HG02852 (cell line): Measurements from ENCODE around the gene TRIM24.
A peak's percentile ranks its signal among the peaks of the same experiment; 100 is the strongest.
"Not testable (repeated sequence)": the region's sequence is repeated elsewhere in the genome, so short reads cannot be mapped to it uniquely, and the experiment has no call there.

ENCODE experiments used
- ATAC-seq: cut with Tn5 transposase; IDR thresholded peaks from one replicate; pipeline ENCODE4 v1.9.1; 2021; ENCODE audit warnings: mild to moderate bottlenecking, moderate library complexity; ENCODE audit not compliant: unreplicated experiment

The TRIM24 gene

DNA sequence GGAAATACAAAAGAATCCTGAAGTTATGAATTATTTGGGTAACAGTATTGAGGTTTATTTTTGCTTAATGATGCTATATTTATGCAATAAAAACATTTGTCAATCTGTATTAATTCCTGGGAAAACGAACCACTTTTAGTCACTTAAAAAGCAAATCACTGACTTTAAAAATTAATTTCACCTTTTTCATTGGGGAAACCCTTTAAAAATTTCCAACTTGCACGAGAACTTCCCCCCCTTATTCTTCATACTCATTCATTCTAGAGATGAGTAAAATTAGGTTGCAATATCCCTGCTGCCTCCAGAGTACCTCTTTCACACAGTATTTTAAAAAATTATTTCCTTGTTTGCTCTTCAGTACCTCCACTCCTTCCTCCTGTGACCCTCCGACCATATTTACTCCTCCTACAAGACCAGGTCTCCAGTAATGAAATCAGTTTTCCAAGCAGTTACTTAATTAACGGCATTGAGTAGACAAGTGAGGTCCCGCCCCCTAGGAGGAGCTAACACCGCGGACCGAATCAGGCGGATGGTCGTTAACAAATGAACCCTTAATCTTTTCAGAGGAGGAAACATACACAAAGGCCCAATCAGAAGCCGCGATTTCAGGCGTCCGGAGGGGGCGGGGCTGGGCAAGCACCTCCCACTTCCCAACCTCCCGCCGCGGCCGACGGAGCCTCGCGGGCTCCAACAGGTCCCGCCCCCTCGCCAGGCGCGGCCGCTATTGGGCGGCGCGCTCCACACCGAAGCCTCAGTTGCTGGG, 465 bp upstream of the TRIM24 start:
- peak; percentile 76 for ATAC-seq

GRCh38 chr7:138460649-138461607, 869 bp downstream of the TRIM24 start:
- ATAC-seq = peak; percentile 39

DNA sequence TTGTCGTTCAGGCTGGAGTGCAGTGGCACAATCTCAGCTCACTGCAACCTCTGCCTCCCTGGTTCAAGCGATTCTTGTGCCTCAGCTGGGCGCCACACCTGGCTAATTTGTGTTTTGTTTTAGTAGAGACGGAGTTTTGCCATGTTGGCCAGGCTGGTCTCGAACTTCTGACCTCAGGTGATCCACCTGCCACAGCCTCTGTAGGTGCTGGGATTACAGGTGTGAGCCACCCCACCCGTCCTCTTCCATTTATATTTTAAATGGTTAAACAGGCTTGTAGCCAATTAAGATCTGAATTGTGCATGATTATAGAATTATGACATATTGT, 3.2 kb downstream of the TRIM24 start:
- not testable (repeated sequence) for ATAC-seq

- no peak for ATAC-seq
Observed at GRCh38 chr7:138465046-138465445, 5.0 kb downstream of the TRIM24 start.

GRCh38 chr7:138466069-138466756, 6.2 kb downstream of the TRIM24 start:
- ATAC-seq = peak; percentile 67

DNA sequence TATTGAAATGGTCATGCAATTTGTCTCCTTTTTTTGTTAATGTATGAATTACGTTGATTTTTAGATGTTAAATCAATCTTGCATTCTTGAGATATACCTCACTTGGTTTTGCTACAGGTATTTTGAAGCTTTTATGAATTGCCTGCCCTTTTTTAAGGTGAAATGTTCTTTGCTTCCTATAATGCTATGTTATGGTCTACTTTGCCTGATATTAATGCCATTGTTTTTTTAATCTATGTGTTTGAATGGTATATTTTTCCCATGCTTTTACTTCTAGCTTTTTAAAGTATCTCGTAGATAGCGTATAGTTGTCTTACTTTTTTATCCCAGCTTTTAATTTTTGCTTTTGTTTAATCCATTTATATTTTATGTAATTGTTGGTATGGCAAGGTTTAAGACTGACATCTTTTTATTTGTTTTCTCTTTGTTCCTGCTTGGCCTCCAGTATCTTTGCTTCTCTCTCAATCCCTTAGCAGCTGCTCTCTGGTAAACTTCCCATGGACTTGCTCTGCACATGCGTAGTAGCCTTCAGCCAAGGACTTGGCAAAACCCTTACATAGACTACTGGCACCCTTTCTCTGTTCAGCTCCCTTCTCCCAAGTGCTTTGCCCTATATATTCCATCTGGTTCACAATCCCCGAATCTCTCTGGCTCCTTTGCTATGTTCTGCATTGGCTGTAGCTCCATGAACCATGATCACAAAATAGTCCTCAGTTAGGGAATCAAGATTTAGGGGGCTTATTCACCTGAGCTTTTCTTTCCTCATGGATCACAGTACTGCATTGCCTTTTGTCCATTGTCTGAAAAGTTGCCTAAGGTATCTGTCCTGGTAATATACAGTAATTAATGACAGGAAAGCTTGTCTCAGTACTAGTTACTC, 8.4 kb downstream of the TRIM24 start:
- ATAC-seq = no peak

DNA sequence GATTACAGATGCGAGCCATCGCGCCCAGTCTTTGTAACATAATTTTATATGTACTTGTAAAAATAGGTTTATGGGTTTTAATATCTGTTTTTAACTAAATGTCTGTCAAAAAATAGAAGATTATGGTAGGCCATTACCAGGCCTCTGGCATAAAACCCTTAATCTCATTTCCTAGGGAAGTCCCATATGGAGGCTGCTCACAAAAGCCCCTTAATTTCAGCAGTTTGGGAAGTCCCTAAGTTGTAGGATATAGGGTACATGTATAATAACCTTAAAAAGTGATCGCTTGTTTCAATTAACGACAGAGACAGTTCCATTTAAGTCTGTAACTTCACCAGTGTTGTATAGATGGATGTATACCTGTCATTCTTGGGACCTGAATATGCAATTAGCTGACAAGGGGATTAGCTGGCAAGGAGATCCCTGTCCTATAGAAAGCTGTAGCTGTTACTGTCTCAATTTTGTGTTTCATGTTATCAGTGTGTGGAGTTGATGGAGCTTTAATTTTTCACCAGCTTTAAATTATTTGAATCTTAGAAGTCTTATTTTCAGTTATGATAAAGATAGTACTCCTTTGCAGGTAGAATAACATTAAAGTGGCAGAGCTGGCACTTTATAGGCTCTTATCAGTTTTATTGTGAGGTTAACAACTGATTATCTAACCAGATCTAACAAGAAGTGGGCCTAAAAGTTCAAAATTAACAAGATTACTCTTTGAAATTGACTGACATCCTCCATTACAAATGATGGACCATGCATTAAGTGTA, 10.5 kb downstream of the TRIM24 start:
- no peak for ATAC-seq

GRCh38 chr7:138472292-138473079, 12.4 kb downstream of the TRIM24 start:
- ATAC-seq = no peak

DNA sequence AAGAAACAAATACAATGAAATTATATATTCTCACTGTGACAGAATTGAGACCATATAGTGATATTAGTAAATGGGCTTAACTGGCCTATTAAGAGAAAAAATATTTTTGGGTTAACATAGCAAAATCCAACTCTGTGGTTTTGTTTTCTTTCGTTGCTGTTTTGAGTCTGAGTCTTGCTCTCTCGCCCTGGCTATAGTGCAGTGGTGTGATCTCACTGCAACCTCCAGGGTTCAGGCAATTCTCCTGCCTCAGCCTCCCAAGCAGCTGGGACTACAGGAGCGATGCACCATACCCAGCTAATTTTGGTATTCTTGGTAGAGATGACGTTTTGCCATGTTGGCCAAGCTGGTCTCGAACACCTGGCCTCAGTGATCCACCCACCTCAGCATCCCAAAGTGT, 15.3 kb downstream of the TRIM24 start:
- no peak for ATAC-seq

DNA sequence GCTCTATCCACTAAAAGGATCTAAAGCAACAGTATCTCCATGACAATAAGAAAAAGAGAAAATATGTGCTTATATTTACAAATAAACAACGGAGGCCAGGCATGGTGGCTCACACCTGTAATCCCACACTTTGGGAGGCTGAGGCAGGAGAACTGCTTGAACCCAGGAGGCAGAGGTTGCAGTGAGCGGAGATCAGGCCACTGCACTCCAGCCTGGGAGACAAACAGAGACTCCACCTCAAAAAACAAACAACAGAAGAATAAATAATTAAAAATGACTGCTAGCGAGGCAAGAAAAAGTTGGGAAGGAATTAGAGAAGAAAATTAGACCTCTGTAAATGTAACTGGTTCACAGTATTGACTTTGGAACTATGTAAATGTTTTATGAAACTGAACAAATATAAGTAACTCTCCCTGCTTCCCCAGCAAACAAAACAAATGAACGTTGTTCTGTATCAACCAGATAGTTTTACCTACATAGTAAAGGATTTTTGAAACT, 17.1 kb downstream of the TRIM24 start:
- no peak for ATAC-seq

GRCh38 chr7:138477581-138477980, 17.5 kb downstream of the TRIM24 start:
- ATAC-seq = no peak

GRCh38 chr7:138478499-138478908, 18.4 kb downstream of the TRIM24 start:
- ATAC-seq = peak; percentile 67

DNA sequence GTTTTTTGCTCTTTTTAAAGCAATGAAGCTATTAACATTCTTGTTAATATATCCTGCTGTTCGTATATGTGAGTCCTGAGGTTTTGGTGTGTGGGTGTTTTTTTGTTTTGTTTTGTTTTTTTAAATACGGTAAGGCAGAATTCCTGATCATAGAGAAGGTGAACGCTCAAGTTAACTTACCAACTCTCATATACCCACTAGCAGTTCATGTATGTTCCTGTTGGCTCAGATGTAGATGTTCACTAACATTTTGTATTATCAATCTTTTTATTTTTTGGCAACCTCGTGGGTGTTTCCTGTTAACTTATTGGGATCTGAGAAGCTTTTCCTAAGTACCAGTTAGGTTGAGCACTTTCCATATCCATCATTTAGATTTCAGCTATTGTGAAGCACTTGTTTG, 20.5 kb downstream of the TRIM24 start:
- ATAC-seq = no peak

- no peak for ATAC-seq
Observed at GRCh38 chr7:138481447-138482380, 21.7 kb downstream of the TRIM24 start.

DNA sequence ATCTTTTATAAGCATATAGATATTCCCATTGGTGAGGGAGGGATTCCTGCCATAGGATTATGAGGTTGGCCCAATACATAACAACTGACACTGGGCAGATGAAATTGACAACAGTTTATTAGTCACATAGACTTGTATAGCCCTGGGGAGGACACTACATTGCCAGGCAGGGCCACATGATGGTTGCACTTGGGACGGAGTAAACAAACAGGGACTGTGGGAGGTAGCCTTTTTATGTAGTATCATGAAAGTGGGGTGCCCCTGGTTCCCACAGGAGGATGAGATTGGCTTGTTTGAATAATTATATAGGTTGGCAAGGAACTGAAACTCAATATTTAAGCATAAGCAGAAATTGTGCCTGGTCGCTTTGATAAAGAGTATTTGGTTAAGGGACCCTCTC, 23.5 kb downstream of the TRIM24 start:
- no peak for ATAC-seq

GRCh38 chr7:138485508-138485907, 25.4 kb downstream of the TRIM24 start:
- ATAC-seq = not testable (repeated sequence)

GRCh38 chr7:138489139-138489538, 29.1 kb downstream of the TRIM24 start:
- ATAC-seq = not testable (repeated sequence)
